Measurements from ENCODE around the gene IGSF10.

IGSF10 gene

GRCh38 chr3:151425627-151426340 is 35.1 kb downstream of the IGSF10 start:
- no peak for FAIRE-seq
- DNase-seq (ENCODE audit: low spot score), result no peak

GRCh38 chr3:151423091-151423490 is 37.8 kb downstream of the IGSF10 start:
- DNase-seq (ENCODE audit: low spot score) (no peak), FAIRE-seq (no peak)

GRCh38 chr3:151421938-151422337 is 38.9 kb downstream of the IGSF10 start:
- FAIRE-seq (no peak), DNase-seq (ENCODE audit: low spot score) (no peak)

GRCh38 chr3:151419806-151420205 is 41.1 kb downstream of the IGSF10 start:
- DNase-seq (ENCODE audit: low spot score), result no peak
- FAIRE-seq, result no peak

GRCh38 chr3:151415289-151415688 is 45.6 kb downstream of the IGSF10 start:
- FAIRE-seq (no peak), DNase-seq (ENCODE audit: low spot score) (no peak)

GRCh38 chr3:151412989-151413388 is 47.9 kb downstream of the IGSF10 start:
- DNase-seq (ENCODE audit: low spot score) (no peak), FAIRE-seq (no peak)
